Activated CD8-positive, alpha-beta T cell treated with anti-CD3 and anti-CD28 coated beads, Interleukin-2, amount 10 ng/mL, durations not matched to agents 7 days and 5 days (primary cell): ENCODE results near the gene SH3BGR. TPM values are rescaled to one million over a fixed set of nuclear protein-coding genes. Genes with fewer than 3 reads are reported as not detected.

Experiments
- ATAC-seq: fragments of 150-1000 bp; cut with Tn5 transposase; one replicate; pipeline ENCODE4 v1.10.0; 2021; ENCODE audit warnings: moderate library complexity
- CTCF ChIA-PET: fragments of 350-600 bp; sonication (Branson Sonifier 250); formaldehyde crosslinking; loops from one replicate; lab custom pipeline; 2021; ENCODE audit warnings: antibody characterized with exemption; lab: Charles Lee
- POLR2A ChIA-PET: fragments of 350-600 bp; sonication (Branson Sonifier 250); formaldehyde crosslinking; loops from one replicate; lab custom pipeline; 2021; ENCODE audit warnings: antibody characterized with exemption; lab: Charles Lee
- DNase-seq: peaks from one replicate; pipeline ENCODE4 v3.0.0-alpha.2; 2020
- H3K27ac Mint-ChIP-seq: one replicate; pipeline ENCODE4 v1.8.0; 2021; ENCODE audit warnings: mild to moderate bottlenecking, mixed read lengths
- H3K27me3 Mint-ChIP-seq: one replicate; pipeline ENCODE4 v1.8.0; 2021; ENCODE audit warnings: low read depth, mixed read lengths
- H3K36me3 Mint-ChIP-seq: one replicate; pipeline ENCODE4 v1.8.0; 2021; ENCODE audit warnings: low read depth, mixed read lengths
- H3K4me1 Mint-ChIP-seq: one replicate; pipeline ENCODE4 v1.8.0; 2021; ENCODE audit warnings: low read depth, mixed read lengths
- H3K4me3 Mint-ChIP-seq: one replicate; pipeline ENCODE4 v1.8.0; 2021; ENCODE audit warnings: mild to moderate bottlenecking, mixed read lengths
- H3K9me3 Mint-ChIP-seq: one replicate; pipeline ENCODE4 v1.8.0; 2022; ENCODE audit warnings: mixed read lengths; ENCODE audit not compliant: insufficient read depth
- total RNA-seq, 2 experiments: library from RNA; stranded (reverse); gene quantifications; one replicate each; pipeline ENCODE4 v1.2.3, GENCODE V29; 2021

Gene SH3BGR
- total RNA-seq, 2 experiments from 2014 or later: 1.1 TPM; not detected in 1

DNA sequence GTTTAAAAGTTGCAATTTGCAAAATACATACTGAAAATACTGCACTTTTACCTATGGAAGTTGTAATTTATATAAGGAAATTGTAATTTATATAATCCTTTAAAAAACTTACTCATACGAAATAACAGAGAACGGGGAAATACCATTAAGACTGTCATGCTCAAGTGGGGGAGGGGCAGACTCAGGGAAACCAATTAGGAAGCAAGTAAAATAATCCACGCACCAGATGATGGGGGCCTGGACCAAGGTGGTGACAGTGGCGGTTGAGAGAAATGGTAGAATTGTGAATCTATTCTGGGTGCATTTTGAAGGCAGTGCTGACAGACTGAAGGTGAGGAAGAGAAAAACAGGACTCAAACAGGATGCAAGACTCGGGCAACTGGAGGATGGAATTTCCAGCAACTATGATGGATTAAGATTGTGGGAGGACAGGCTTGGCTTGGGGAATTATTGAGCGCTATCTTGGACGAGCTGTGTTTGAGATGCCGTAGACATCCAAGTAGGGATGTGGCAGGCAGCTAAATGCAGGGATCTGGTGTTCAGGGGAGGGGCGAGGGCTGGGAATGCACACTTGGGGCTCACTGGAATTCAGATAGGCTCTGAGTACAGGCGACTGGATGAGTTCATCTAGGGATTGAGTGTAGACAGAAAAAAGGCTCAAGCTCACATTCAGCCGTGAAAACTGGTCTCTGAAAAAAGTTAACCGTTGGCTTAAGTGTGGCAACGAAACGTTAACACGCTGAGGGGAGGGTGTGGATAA is 7.2 kb upstream of the SH3BGR start:
- Mint-ChIP-seq H3K9me3 (no peaks in the 10 kb centered on the region), H3K36me3 (no peaks in the 10 kb centered on the region), H3K4me3 (peak overlapping the region; percentile 83), H3K27me3 (peaks cover 34% of the 10 kb centered on the region), H3K4me1 (peaks cover 15% of the 10 kb centered on the region), H3K27ac (peak overlapping the region; percentile 19)
- POLR2A ChIA-PET: no interaction called here
- CTCF ChIA-PET: interaction anchor here (0.7 to 0.9 kb wide), 2 partner anchors 10 to 57 kb away, joined by 3 to 4 read pairs; no protein-coding TSS in a partner anchor
- DNase-seq (no peak), ATAC-seq (no peak)

DNA sequence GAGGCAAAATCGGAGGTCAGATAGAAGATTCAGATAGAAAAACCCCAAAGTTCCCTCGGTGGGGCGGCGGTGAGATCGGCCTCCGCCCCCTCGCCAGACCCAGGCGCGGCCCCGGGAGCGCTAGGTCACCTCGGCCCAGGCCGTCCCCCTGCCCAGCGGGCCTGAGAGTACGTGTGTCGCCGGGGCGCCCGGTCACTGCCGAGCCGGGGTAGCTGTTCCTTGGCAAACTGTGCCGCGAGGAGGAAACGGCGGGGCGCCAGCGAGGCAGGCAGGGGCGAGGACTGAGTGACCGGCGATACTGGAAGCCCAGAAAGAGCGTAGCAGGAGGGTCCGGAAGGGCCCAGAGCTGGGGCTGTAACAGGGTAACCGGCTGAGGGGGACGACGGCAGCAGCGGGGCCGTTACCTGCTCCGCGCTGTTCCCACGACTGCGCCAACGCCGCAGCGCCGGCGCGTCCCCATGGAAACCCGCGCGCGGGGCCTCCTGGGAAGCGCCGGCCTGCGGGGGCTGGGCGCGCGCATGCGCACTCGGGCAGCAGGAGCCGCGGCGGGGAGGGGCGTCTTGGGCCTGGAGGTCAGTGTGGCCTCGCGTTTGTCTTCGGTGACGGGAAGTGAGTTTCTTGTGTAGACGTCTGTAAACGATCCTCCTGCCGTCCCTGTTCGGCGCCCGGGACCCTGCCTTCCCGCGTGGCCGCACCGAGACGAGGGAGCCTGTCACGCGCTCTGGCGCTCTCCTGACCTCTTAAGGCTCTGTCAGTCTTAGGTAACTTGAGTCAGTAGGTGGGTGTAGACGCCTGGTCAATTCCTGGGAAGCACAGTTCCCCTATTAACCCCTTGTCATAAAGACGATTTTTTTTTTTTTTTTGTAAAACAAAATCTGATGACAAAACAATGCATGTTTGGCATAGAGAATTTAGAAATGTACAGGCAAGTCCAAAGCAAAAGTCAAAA is 6.2 kb upstream of the SH3BGR start, which contains the start of gene LCA5L:
LCA5L (minus strand) TSS at position 458 of the 949 bp plus-strand sequence. CDS start 17,285 bp downstream, outside the sequence.
- Mint-ChIP-seq H3K27me3 (peaks cover 28% of the 10 kb centered on the region), H3K4me3 (peak within 1 kb of the TSS; percentile 83), H3K36me3 (no peaks in the 10 kb centered on the region), H3K4me1 (peaks cover 15% of the 10 kb centered on the region), H3K27ac (peak within 1 kb of the TSS; percentile 93), H3K9me3 (no peaks in the 10 kb centered on the region)
- peak; percentile 94 for ATAC-seq
- DNase-seq: peak; percentile 92
- CTCF ChIA-PET: interaction anchor here (0.7 to 0.9 kb wide), 2 partner anchors 9 to 58 kb away, joined by 3 to 4 read pairs; no protein-coding TSS in a partner anchor
- POLR2A ChIA-PET: no interaction called here

DNA sequence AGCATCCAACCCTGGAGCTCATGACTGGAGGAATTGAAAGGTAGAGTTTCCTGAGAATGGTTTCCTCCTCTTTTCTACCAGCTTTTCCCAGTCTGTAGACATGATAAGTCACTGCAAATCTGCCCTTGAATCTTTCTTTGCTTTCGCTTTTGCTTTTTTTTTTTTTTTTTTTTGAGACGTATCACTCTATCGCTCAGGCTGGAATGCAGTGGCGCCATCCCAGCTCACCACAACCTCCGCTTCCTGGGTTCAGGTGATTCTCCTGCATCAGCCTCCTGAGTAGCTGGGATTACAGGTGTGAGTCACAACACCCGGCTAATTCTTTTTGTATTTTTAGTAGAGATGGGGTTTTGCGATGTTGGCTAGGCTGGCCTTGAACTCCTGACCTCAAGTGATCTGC is 4.5 kb upstream of the SH3BGR start:
- H3K9me3 Mint-ChIP-seq: no peaks in the 10 kb centered on the region
- POLR2A ChIA-PET: interaction anchor here (0.8 kb wide), 1 partner anchor 1176 kb away, joined by 3 read pairs; no protein-coding TSS in a partner anchor
- DNase-seq (no peak), ATAC-seq (no peak)
- peaks cover 23% of the 10 kb centered on the region for H3K27me3 Mint-ChIP-seq
- CTCF ChIA-PET: no interaction called here
- peaks cover 15% of the 10 kb centered on the region for H3K4me1 Mint-ChIP-seq
- no peak overlapping the region for H3K4me3 Mint-ChIP-seq
- H3K36me3 Mint-ChIP-seq: no peaks in the 10 kb centered on the region
- H3K27ac Mint-ChIP-seq: no peak overlapping the region

DNA sequence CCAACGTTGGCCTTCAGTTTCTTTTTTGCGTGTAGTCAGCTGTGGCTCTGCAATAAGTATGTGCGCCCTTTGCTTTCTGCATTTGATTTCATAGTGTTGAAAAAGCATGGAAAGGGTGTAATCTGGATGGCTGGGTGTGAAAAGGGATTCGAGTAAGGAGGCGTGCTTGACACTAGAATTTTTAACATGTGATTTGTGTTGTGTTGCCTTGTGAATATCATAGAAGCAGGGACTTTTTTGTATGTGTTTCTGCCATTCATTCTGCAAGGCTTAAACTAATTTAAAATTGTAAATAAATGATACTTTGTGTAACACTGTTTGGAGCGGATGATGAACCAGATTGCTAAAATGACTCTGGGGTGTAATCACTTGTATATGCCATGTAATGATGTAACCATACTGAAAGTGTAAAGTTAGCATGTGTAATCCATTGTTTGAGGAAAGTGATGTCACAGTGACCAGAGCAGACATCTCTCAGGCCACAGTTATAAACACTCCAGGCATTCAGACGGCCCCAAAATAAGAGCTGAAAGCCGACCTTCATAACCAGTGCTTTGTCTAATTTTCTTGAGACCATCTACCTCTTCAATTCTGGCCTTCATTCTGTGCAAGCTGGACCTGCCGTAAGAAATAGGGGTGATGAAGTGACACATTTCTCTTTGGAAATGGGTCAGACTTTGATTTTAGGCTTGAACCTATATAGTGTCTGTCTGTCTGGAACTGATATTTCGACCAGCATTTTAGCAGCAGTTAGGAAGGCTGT is 618 bp downstream of the SH3BGR start:
- CTCF ChIA-PET: interaction anchor here (1.5 kb wide), 1 partner anchor 11 kb away, joined by 3 read pairs; no protein-coding TSS in a partner anchor
- Mint-ChIP-seq H3K9me3 (no peaks in the 10 kb centered on the region), H3K36me3 (no peaks in the 10 kb centered on the region), H3K4me1 (no peaks in the 10 kb centered on the region), H3K27ac (no peak overlapping the region), H3K4me3 (no peak overlapping the region), H3K27me3 (peaks cover 5% of the 10 kb centered on the region)
- DNase-seq: no peak
- POLR2A ChIA-PET: no interaction called here
- no peak for ATAC-seq

DNA sequence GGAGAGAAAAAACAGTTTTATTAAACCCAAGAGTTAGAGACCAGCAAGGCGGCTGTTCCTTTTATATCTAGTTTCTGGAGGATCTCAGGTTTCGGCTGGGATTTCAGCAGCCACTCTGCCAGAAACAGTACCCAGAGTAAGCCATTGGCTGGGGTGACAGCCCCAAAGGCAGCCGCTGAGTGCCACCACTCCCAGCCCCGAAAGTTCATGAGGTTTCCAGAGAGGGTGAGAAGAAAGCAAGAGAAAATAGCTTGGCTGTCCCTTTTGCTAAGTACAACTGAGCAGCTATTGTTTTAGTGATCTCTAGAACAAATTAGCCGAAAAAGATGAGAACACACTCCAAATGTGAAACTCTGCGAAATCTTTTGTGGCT is 1.2 kb downstream of the SH3BGR start:
- no peak overlapping the region for H3K27ac Mint-ChIP-seq
- H3K9me3 Mint-ChIP-seq: no peaks in the 10 kb centered on the region
- ChIA-PET POLR2A (no interaction called here), CTCF (interaction anchor here (1.5 kb wide), 1 partner anchor 12 kb away, joined by 3 read pairs; no protein-coding TSS in a partner anchor)
- DNase-seq (no peak), ATAC-seq (no peak)
- H3K36me3 Mint-ChIP-seq: no peaks in the 10 kb centered on the region
- H3K4me1 Mint-ChIP-seq: no peaks in the 10 kb centered on the region
- no peak overlapping the region for H3K4me3 Mint-ChIP-seq
- H3K27me3 Mint-ChIP-seq: peaks cover 4% of the 10 kb centered on the region

DNA sequence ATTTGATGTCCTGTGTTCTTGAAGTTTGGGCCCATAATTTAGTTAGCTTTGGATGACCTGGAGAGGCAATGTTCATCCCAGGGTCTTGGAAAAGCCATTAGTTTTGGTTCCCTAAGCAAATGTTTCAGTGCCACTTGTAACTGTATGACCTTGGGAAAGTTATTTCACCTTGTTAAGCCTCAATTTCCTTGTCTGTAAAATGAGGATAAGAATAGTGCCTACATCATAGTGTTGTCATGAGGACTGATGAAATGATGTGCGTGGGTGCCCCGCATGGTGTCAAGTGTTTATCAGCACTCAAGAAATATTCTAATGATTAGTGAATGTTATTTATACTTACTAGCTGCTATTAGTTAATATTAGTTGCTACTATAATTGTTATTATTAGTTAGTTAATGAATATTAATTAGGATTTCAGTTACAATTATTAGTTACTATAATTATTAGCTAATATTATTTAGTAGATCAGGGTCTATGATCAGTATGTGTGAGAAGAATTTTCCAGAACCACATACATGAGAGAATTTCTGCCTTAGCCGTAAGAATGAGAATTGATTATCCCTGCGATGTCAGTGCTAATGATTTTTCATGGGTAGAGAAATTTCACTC is 1.9 kb downstream of the SH3BGR start:
- Mint-ChIP-seq H3K4me3 (no peak overlapping the region), H3K27ac (no peak overlapping the region), H3K4me1 (no peaks in the 10 kb centered on the region), H3K9me3 (no peaks in the 10 kb centered on the region), H3K27me3 (peaks cover 2% of the 10 kb centered on the region), H3K36me3 (no peaks in the 10 kb centered on the region)
- ChIA-PET CTCF (interaction anchor here (1.5 kb wide), 2 partner anchors 9 to 12 kb away, joined by 3 read pairs; no protein-coding TSS in a partner anchor), POLR2A (interaction anchor here (0.7 kb wide), 1 partner anchor 188 kb away, joined by 3 read pairs; no protein-coding TSS in a partner anchor)
- ATAC-seq (no peak), DNase-seq (no peak)

DNA sequence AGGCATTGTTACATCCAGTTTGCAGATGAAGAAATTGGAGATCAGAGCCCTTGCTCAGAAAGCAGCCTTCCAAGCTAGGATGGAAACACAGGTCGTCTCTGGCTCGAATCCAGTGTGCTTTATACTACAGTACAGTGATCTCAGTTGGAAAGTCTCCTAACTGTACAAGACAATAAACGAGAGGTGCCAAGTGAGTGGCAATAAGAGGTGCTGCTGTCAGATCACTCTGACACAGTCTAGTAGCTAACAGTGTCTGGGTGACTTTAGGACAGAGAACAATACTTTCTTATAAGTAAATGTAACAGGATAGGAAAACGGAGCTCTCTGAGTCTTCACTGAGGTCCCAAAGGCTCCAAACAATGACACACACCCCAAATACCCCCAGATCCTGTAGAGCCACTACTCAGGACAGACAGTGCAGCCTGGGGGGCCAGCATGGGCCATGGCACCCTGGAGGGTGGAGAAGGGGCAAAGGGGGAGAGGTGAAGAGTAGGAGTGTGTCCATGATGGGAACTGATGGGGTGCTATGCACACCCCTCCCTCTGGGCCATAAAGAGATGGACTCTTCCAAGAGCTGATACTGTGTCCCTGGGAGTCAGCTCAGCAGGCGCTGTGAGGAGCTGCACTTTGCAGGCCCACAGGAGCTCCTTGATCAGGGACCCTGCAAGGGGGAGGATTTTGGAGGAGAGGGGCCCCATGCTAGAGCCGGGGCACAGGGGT is 3.3 kb downstream of the SH3BGR start:
- ChIA-PET POLR2A (no interaction called here), CTCF (interaction anchor here (1.5 kb wide), 1 partner anchor 10 kb away, joined by 3 read pairs; no protein-coding TSS in a partner anchor)
- DNase-seq (no peak), ATAC-seq (no peak)
- Mint-ChIP-seq H3K4me1 (no peaks in the 10 kb centered on the region), H3K9me3 (no peaks in the 10 kb centered on the region), H3K36me3 (no peaks in the 10 kb centered on the region), H3K4me3 (no peak overlapping the region), H3K27ac (no peak overlapping the region), H3K27me3 (no peaks in the 10 kb centered on the region)

DNA sequence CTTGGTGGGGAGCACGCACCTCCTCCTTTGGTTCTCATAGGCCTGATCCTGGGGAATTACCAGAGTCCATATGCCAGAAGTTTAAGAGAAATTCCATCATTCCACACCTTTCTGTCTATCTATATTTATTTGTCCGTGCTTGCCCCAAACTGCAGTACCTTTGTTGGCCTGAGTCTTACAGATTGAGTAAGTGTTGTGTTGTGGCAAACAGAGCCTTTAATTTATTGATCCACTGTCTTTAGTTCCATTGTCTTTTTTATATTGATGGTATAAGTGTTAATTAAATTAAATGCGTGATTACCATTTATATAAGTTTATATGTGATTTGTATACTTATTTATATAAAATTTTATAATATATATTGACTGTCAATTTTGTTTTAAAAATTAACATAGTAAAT is 4.9 kb downstream of the SH3BGR start:
- Mint-ChIP-seq H3K36me3 (no peaks in the 10 kb centered on the region), H3K9me3 (no peaks in the 10 kb centered on the region), H3K27me3 (no peaks in the 10 kb centered on the region), H3K4me3 (no peak overlapping the region), H3K27ac (no peak overlapping the region), H3K4me1 (no peaks in the 10 kb centered on the region)
- ChIA-PET CTCF (no interaction called here), POLR2A (no interaction called here)
- DNase-seq (no peak), ATAC-seq (peak; percentile 47)

DNA sequence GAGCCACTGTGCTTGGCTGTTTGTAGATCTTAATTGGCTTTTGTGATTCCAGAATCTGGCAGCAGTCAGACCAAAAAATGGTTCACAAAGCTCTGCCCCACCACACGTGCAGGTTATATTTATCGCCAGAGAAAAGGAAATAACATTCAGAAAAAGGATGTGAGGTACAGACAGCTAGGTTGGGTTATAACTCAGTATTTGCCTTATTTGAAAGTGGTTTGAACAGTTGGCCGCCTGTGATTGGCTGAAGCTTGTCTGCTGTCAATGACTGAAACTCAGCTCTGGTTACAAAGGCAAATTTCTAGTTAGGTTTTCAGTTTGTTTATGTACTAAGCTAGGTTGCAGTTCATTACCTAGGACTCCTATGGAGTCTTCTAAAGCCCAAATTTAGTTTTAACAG is 9.6 kb downstream of the SH3BGR start:
- CTCF ChIA-PET: interaction anchor here (0.8 to 2.2 kb wide), 2 partner anchors 11 to 20 kb away, joined by 3 to 7 read pairs; no protein-coding TSS in a partner anchor
- Mint-ChIP-seq H3K4me1 (no peaks in the 10 kb centered on the region), H3K9me3 (no peaks in the 10 kb centered on the region), H3K27me3 (no peaks in the 10 kb centered on the region), H3K4me3 (no peak overlapping the region), H3K27ac (no peak overlapping the region), H3K36me3 (no peaks in the 10 kb centered on the region)
- ATAC-seq (no peak), DNase-seq (no peak)
- POLR2A ChIA-PET: no interaction called here

DNA sequence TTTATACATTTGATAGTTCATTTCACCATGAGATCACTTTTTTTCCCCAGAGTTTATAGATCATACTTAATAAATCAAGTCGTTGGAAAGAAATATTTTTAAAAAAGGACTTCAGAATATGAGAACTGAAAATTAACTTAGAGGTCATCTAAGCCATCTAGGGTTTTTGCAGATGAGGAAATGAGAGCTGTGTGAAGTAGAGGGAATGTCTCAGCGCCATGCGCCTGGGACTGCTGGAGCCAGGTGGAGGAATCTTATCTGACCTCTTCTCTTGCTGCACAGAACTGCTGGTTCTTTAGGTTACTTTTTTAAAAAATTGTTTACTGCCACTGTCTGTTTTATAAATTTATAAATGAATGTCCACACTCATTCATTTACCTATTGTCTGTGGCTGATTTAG is 11.5 kb downstream of the SH3BGR start:
- CTCF ChIA-PET: interaction anchor here (1.4 kb wide), 1 partner anchor 54 kb away, joined by 3 read pairs; no protein-coding TSS in a partner anchor
- POLR2A ChIA-PET: no interaction called here
- ATAC-seq: no peak

More for the DNA sequence above, 11.5 kb downstream of the SH3BGR start:
- Mint-ChIP-seq H3K36me3 (no peaks in the 10 kb centered on the region), H3K9me3 (no peaks in the 10 kb centered on the region), H3K27ac (no peak overlapping the region), H3K4me3 (no peak overlapping the region), H3K4me1 (no peaks in the 10 kb centered on the region), H3K27me3 (no peaks in the 10 kb centered on the region)
- DNase-seq: no peak
